ENCODE results near the gene GATA6.
"Not testable (repeated sequence)": the region's sequence is repeated elsewhere in the genome, so short reads cannot be mapped to it uniquely, and the experiment has no call there.

Gene GATA6

GRCh38 chr18:22184573-22184972 lies 15.2 kb downstream of the GATA6 start:
- not testable (repeated sequence) for DNase-seq

GRCh38 chr18:22185273-22185672 lies 15.9 kb downstream of the GATA6 start:
- no peak for DNase-seq

DNA sequence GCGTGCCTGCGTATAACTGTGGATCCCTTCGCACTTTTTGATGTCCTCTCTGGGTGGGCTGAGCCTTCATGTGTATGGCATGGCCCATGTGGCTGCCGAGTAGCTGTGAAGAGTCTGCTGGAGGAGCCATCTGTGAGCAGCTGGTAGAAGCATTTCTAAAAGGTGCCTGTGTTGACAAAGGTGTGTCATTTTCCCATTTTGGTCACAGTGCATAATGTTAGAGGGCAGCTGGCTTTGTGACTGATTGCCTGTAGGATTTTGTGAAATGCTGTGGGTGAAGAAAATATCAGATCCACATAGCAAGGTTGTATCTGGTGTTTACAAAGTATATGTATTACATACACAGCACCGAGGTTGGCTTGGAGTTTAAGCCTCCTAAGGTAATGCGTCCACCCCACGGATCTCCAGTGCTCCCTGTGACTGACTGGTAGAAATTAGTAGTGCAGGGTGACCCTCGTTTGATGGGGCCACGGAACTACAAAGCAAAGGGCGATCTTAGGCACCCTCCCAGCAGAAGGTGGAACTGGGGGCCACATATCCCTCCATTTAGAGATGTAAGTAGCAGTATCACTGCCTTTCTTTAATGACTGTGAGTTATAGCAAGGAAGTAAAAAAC lies 16.5 kb downstream of the GATA6 start:
- DNase-seq = no peak

DNA sequence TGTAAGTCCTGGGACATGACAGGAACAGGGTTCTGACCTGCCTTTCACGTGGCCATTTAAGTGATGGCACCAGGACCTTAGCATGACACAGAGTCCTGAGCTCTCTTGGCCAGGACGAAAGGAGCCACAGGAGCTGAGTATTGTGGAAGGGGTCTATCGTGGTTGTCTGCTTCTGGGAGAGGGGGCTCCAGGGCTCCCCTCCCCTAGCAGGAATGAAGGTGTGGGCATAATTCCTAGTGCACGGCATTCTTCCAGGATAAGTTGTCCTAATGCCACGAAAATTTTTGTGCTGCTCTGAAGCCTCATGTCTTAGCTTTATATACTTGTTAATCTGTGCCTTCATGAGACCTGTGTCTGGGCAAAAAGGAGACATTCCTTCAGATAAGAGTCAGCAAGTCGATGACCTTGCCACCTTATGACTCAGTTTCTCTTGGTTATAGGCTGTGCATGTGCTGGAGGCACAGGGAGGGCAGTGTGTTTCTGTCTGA lies 17.1 kb downstream of the GATA6 start:
- DNase-seq = no peak

- DNase-seq = no peak
Measured at GRCh38 chr18:22188559-22189267, 19.3 kb downstream of the GATA6 start.

- no peak for DNase-seq
Measured at GRCh38 chr18:22189449-22190166, 20.2 kb downstream of the GATA6 start.

DNA sequence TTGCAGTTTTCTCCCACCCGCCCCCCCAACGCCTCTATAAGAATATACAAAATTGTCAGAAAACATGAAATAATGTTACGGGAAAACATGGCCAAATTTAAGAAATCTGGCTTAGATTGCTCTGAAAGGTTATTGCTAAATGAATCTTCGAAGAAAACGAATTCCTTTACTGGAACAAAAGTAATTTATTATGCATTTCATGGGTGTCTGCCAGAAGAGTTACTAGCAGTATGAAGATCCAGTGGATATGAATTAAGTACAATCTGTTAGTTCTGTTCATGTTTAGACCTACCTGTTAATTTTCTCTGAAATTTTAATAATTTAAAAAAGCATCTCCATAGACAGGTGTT lies 21.9 kb downstream of the GATA6 start:
- no peak for DNase-seq

DNA sequence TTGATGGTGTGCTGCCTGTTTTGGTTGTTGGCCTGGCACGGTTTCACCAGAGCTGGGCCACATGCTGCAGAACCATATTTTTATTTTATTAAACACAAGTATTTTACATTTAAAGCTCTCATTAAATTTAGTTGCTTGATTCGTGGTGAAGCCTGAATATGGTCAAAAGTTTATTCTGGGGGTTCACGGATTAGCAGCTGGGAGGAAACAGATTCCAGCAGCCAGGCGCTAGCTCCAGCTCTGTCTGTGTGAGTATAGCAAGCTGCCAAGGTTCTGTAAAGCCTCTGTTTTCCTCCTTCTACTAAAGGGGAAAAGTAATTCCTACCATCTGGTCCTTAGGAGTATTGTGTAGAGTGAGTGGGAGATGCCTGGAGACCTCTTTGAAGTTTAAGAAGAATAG lies 22.5 kb downstream of the GATA6 start:
- DNase-seq = no peak

GRCh38 chr18:22193466-22193865 lies 24.1 kb downstream of the GATA6 start:
- no peak for DNase-seq

DNA sequence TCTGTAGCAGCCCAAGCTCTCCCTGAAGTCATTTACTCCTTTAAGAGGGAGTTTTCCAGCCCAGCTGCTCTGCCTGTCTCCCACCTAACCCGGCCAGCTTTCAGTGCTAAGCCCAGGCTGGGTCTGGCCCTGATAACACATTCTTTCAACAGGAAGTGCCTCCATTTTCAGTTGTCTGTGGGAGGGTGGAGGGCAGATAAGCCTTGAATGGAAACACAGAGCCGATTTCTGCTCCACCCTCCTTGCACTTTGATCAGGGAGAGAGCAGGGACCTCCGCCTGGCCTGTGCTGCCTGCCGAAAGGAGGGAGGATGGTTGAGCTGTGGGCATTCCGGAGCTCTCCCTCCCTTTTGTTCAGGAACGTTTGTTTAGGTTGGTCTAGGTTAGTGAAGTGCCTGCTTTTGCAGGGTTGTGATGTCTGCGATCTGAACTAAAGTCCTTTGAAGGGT lies 24.8 kb downstream of the GATA6 start:
- no peak for DNase-seq

- no peak for DNase-seq
Measured at GRCh38 chr18:22195052-22195451, 25.7 kb downstream of the GATA6 start.

GRCh38 chr18:22196943-22197342 lies 27.6 kb downstream of the GATA6 start:
- DNase-seq = not testable (repeated sequence)

DNA sequence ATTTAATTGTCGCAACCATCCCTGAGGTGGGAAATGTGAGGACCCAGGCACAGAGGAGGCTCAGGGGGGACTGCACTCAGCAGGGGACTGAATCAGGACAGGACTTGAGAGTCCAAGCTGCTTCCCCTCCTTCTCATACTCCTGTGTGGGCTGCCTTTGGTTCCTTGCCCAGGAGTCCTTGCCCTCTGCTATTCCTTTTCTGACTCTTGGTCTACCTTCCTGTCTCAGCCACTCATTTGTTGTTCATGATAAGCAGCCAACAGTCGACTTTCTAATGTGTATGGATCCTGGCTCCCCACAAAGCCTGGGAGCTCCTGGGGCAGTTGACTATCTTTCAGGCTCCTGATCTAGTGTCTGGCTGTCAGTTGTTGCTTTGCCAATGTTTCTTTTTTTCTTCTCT lies 28.3 kb downstream of the GATA6 start:
- no peak for DNase-seq

- no peak for DNase-seq
Measured at GRCh38 chr18:22198163-22198562, 28.8 kb downstream of the GATA6 start.

GRCh38 chr18:22199005-22199404 lies 29.6 kb downstream of the GATA6 start:
- DNase-seq = no peak

DNA sequence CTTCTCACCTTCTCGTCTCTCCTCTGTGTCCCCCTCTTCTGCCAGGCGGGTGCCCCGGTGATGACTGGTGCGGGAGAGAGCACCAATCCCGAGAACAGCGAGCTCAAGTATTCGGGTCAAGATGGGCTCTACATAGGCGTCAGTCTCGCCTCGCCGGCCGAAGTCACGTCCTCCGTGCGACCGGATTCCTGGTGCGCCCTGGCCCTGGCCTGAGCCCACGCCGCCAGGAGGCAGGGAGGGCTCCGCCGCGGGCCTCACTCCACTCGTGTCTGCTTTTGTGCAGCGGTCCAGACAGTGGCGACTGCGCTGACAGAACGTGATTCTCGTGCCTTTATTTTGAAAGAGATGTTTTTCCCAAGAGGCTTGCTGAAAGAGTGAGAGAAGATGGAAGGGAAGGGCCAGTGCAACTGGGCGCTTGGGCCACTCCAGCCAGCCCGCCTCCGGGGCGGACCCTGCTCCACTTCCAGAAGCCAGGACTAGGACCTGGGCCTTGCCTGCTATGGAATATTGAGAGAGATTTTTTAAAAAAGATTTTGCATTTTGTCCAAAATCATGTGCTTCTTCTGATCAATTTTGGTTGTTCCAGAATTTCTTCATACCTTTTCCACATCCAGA lies 31.3 kb downstream of the GATA6 start:
- DNase-seq = no peak

GRCh38 chr18:22203035-22203434 lies 33.6 kb downstream of the GATA6 start:
- no peak for DNase-seq

- no peak for DNase-seq
Measured at GRCh38 chr18:22203536-22204213, 34.3 kb downstream of the GATA6 start.

- no peak for DNase-seq
Measured at GRCh38 chr18:22204214-22204536, 34.8 kb downstream of the GATA6 start.

GRCh38 chr18:22204996-22205395 lies 35.6 kb downstream of the GATA6 start:
- no peak for DNase-seq

DNA sequence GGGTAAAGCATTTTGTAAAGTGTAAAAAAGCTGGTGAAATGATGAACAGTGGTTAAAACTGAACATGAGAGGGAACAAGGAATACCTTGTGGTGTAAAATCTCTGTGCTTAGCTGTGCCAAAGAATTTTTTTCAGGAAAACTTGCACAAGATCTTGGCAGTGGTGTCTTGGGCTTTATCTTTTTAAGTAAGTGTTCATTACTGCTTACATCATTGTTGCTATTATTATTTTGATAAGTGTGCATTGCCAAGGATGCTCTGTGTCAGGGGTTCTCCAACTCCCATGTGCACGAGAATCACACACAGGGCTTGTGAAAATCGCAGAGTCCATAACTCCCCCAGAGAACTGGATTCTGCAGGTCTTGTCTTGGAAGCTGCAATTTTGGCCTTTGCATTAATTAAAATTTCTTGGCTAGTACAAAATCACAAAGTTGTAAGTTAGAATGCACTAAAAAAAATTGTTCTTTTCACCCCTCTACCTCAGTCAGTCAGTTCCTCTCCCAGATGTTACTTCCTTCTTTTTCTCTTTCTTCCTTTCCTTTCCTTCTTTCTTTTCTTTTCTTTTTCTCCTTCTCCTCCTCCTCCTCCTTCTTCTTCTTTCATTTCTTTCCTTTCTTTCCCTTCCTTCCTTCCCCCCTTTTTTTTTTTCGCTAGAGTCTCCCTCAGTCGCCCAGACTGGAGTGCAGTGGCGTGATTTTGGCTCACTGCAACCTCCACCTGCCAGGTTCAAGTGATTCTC lies 37.8 kb downstream of the GATA6 start:
- no peak for DNase-seq

DNA sequence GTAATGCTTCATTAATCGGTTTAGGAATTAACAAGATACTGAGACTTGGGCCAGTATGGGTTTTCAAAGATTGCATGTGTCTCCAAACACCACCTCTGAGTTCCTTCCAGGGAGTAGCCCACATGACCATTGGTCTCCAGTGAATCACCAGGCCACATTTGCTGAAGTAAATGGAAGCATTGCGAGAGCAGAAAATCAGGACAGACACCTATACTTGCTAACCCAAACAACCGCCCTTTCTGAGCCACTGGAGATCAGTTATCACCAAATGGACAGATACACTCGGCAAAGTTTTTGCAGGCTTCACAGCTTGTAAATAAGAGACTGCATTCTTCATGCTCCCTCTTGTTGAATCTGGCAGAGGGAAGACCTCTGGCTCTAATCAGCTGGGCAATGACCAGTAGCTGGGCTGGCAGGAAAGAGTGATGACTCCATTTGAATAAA lies 40.9 kb downstream of the GATA6 start:
- peak; percentile 95 for DNase-seq

Data from kidney glomerular epithelial cell (primary cell).